M059J (cell line): ENCODE measurements around the gene KIAA0232. TPM values are rescaled to one million over a fixed set of nuclear protein-coding genes. Genes with fewer than 3 reads are reported as not detected.

Source experiments
- DNase-seq: peaks from one replicate; pipeline ENCODE4 v3.0.0-alpha.2; 2012; ENCODE audit warnings: low read depth
- total RNA-seq: library from RNA; depleted of rRNA; stranded (reverse); fragments of >200 nt; shearing (Covaris generic); gene quantifications from 2 replicates; pipeline ENCODE4 v1.2.3, GENCODE V29; 2014; rRNA removed

Gene KIAA0232
- total RNA-seq, 1 experiment from 2014 or later = 18.5 TPM

DNA sequence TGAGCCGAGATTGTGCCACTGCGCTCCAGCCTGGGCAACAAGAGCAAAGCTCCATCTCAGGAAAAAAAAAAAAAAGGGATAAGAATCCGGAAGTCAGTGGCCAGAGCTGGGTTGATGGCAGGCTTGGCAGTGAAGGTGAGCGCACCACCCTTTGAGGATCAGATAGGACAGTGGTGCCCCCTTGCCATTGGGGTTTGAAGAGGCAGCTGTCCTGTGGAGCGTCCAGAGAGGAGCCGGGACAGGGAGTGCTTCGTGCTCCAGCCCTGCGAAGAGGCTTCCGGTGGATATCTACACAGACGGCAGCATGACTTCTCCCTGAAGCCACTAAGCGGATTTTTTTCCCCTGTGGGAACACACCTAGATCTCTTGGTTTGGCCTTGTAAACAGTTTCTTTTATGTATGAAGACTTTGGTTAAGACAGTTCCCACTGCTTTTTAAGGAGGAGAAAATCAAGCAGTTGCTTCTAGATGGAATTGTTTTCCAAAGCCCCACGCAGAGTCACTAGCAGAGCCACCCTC is 133.6 kb downstream of the KIAA0232 start:
- no peak for DNase-seq

DNA sequence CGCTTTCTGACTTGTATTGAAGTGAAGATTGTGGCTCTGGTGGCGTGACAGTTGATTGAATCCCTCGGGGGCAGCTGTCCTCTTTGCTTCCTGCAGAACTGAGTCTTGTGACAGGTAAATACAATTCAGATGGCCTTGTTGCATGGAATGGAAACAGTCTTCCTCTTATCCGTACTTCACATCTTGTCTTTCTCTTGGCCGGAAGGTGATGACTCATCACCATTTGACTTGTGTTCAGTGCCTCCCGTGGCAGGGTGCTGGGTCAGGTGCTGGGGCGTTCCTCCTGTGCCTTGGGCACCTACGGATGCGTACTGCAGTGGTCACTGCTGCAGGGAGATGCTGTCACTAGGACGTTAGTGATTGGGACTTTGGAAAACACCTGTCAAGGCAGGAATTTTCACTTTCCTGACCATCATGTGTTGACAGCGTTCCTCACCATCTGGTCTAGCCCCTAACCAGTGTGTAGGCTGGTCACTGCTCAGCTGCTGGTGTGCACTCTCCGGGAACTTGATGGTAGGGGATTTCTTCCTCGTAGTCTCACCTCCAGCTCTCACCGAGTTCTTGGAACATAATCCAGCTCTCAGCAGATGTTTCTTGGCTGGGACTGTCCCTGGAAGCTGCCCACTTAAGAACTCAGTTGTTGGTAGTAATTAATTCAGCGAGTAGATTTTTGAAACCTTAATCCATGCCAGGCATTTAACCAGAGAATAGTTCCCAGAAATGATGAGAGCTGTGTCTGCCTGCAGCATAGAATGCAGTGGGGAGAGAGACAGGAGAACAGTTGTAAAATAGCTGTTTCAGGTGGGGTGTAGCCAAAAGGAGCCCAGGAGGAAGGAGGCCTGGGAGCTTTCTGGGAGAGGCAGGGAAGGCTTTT is 134.3 kb downstream of the KIAA0232 start:
- peak; percentile 47 for DNase-seq

DNA sequence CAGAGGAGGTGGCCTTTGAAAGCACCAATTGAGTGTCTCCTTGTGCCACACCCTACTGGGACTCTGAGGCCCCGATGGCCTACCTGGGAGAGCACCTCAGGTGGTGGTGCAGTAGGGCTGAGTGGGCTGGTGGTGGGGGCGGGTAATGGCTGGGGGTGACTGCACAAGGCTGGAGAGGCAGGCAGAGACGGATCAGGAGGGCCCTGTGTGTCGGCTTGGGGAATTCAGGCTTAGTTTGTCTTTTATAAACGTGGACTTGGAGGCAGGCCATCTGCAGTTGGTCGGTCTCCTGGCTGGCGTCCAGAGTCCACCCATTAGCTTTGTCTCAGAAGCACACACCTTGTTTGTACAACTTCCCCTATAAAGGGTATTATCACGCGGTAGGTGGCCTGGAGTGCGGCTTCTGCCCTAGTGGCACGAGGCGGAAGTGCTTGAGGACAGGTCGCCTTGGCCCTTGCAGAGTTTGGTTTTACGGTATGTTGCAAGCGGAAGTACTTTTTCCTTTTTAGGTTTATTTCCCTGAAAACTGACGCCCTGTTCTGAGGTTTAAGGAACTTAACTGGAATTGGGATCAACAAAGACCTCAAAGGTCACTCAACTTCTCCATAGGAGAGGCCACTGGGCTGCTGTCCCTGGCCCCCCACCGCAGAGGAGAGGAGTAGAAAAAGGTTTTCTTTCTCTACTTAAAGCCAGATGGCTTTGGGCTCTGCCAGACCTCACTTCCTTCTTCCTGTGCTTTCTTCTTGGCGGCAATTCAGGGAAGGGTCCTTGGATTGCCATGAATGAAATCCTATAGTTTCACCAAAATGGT is 135.1 kb downstream of the KIAA0232 start:
- peak; percentile 26 for DNase-seq

DNA sequence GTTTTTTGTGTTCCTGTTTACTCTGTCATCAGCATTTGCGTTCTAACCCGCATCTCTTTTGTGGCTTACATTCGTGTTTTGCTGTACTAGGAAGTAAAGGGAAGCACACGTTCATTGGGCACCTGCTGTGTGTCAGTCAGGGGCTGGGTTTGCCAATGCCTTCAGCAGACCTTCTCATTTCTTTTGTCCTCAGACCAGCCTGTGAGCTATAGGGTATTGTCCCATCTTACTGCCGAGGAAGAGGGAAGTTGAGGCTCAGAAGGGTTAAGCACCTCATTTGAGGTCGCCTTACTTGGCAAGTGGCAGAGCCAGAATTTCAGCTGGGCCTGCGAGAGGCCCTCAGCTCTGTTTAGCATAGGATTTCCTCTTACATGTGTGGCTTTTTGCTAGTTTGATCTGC is 135.8 kb downstream of the KIAA0232 start:
- DNase-seq = no peak

DNA sequence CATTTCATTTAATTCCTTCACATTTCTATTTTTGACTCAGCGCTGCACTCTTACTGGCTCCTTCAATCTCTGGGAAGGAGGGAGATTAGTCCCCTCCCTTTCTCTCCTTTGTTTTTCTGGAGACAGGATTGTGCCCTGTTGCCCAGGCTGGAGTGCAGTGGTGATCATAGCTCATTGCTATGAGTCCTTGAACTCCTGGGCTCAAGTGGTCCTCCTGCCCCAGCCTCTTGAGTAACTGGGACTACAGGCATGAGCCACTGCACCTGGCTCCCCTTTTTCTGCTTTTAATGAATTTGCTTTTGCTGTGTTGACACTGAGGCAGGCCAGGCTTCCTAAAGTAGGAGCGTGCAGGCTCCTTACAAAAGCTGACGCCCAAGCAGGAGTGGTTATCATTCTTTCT is 137.6 kb downstream of the KIAA0232 start:
- DNase-seq = no peak

DNA sequence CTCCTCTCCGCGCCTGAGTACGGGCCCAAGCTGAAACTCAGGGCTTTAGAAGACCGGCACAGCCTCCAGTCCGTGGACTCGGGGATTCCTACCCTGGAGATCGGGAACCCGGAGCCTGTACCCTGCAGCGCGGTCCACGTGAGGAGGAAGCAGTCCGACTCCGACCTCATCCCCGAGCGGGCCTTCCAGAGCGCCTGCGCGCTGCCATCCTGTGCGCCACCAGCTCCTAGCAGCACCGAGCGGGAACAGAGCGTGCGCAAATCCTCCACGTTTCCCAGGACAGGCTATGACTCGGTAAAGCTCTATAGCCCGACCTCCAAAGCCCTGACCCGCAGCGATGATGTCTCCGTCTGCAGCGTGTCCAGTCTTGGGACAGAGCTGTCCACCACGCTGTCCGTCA is 141.0 kb downstream of the KIAA0232 start:
- DNase-seq = no peak

DNA sequence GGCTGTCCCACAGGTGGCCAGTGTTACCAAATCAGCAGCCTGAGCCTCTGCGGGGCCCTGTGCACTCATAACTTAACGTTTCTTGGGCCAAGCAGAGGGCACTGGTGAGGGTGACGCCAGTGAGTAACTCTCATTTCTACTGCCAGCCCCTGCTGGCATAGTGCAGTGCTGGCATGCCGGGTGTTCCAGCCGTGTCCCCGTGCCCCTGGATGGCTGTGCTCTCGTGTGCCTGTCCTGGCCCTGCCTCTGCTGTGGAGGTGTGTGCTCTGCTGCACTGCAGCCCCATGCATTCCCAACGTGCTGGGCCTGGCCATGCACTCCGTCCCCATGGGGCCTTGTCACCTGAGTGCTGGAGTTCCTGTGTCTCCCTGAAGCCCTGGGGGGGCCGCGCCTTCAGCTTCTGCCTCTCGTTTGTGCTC is 141.8 kb downstream of the KIAA0232 start:
- no peak for DNase-seq

DNA sequence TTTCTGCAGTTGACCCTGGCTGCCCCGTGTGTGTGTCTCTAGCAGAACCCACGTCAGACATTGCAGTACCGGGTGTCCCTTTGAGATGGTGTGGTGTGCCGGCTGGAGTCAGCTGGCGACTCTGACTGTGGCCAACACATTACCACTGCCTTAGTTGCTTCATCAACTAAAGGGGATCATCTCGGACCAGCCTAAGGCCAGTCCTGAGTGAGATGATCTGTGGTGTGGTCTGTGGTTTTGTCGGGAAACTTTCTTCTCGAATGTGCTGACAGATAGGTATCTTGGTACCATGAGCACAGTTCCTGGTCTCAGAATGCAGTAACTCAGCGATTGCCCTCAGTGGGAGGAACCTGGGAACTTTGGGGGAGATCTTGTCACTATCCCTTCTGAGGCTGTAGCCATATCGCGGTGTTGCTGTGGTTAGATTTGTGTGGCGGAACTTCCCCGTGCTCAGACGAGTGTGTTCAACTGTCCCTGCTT is 142.9 kb downstream of the KIAA0232 start:
- DNase-seq = no peak

DNA sequence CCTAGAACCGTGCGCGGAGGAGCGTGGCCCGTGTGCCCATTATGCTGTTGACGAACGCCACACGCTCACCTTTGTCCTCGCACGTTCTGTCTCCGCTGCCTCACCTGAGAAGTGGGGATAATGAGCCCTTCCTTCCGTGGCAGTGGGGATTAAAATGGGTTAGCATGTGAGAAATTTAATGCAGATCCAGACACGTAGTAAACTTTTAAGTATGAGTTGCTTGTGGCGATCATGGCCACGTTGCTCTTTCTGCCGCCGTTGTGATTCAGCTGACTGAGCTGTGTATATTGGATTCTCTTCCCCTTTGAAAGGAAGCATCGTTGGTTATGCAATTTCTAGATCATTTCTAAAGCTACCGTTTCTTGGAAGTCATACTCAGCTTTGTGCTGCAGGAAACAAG is 143.6 kb downstream of the KIAA0232 start:
- no peak for DNase-seq

DNA sequence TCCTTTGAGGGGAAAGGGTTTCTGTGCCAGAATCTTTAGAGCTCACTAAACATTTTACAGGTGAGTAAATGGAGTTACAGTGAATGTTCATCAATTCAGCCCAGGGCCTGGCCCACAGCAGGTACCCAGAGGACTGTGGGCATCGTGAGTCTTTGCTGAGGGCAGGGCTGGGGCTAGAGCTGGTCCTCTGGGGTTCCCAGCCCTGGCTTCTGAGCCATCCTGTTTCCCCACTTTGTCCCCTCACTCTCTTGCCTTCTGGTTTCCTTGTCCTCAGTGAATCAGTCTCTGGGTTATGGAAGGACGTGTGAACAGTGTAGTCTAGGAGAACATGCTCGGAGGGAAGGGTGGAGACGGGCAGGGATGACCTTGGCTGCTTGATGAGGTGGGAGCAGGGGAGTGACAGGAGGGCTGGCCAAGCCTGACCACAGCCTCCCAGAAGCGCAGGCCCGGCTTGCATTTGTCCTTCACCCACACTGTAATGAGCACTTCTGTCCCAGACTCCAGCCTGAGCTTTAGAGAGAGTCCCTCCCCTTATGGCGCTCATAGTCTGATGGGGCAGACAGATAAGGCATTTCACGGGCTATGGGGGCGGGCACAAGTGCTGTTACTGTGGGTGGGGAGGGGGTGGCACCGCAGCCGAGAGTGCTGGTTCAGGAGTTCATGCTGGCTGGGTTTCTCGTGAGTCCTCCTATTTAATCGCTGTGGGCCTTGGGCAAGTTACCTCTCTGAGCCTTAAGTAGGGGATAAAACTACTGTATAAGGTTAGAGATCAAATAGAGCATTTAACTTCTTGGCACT is 144.4 kb downstream of the KIAA0232 start:
- no peak for DNase-seq

DNA sequence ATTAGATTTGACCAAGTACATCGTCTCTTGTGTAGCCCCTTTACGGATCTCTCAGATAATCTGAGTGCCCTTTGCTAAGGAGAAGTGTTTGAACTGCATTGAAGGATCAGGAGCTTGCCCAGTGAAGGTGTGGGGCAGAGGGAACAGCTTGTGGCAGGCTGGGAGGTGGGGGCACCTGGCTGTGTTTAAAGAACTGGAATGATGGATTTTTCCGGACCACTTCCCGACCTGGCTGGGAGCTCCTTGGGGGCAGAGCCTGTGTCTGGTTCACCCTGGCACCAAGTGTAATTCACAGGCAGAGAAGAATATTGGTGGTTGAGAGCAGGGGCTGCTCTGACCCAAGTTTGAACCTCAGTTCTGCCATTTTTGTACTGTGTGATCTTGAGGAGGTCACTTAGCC is 145.6 kb downstream of the KIAA0232 start:
- no peak for DNase-seq

DNA sequence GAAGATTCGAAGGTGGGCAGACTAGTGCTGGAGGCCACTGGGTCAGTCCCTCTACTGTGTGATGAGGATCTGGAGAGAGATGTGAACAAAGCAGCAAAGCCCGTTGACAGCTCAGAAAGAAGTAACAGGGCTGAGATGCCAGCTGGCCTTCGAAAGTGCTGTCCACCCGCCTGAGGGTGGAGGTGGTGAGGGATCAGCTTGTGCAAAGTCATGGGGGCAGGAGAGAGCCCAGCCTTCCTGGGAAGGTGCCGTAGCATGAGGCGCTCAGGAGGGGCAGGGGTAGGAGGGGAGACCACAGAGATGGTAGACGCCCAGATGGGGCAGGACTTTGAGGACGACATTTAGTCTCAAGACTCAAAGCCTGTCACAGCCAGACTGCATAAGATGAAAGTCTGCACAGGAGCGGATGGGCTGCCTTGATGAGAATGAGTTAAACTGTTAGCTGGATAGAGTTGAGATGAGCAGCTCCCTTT is 146.8 kb downstream of the KIAA0232 start:
- no peak for DNase-seq

DNA sequence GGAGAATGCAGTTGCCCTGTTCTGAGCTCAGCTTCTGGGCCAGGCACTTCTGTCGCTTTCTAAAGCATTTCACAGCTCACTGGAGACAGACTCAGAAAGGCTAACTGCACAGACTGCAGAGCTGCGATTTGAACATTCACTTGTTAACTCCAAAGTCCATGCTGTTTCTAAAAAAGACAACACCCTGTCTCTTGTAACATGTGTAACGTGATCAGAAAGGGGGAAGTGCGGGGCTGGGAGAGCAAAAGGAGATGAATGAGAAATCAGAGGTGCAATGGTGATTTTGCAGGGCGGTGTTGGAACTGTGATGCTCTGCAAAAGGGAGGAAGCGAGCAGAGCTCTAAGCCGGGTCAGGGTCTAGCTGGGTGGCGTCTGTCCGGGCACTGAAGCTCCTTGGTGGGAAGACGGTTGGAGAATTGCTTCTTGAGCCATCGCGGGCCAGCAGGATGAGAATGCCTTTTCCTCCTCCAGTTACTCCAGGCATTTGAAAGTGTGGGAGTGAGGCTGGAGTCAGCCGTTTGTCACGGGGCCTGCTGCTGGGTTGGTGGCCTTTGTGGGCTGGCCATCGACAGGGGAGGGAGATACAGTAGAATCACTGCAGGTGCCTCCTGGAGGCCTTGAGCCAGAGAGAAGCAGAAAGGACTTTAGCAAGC is 147.4 kb downstream of the KIAA0232 start:
- no peak for DNase-seq

DNA sequence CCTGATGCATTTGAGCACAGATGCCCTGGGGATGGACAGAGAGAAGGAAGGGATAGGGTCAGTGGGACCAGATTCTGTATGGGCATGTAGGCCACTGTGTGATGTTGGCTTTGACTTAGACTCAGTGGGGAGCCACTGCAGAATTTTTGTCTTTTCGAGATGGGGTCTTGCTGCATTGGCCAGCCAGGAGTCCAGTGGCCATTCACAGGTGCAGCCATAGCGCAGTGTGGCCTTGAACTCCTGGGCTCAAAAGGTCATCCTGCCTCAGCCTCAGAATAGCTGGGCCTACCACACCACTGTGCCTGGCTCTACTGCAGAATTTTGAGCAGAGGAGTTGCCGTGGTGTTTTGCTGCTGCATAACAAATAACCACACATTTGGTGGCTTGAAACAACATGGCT is 149.9 kb downstream of the KIAA0232 start:
- no peak for DNase-seq

DNA sequence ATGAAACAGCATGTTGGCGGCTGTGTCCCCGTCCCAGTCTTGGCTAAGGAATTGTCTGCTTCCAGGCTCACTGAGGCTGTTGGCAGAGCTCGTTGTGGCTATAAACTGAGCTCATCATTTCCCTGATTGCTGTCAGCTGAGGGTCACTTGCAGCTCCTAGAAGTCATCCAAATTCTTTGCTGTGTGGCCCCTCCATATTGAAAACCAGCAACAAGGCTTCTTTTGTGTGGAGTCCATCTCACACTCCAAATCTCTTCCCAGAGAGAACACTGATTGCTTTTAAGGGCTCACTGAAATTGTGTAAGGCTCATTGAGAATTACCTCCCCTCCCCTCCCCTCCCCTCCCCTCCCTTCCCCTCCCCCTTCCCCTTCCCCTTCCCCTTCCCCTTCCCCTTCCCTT is 150.4 kb downstream of the KIAA0232 start:
- DNase-seq = no peak

Other genes starting within 250 kb of the KIAA0232 start
- 22.2 and 28.8 TPM in 2 replicates for gene MAN2B2, start 207.5 kb upstream of the KIAA0232 start, total RNA-seq
- 121 and 163 TPM in 2 replicates for gene MRFAP1, start 142.0 kb upstream of the KIAA0232 start, total RNA-seq
- gene S100P, start 88.8 kb upstream of the KIAA0232 start, total RNA-seq = not detected in 2 replicates
- gene MRFAP1L1, start 72.9 kb upstream of the KIAA0232 start, total RNA-seq = 56.0 and 81.2 TPM in 2 replicates
- gene BLOC1S4, start 66.6 kb upstream of the KIAA0232 start, total RNA-seq = 15.4 and 18.9 TPM in 2 replicates
- 16.2 and 22.4 TPM in 2 replicates for gene TBC1D14, start 127.1 kb downstream of the KIAA0232 start, total RNA-seq